Left kidney (tissue), 2 donors: ENCODE data around the gene RUFY1. TPM values are rescaled to one million over a fixed set of nuclear protein-coding genes. Genes with fewer than 3 reads are reported as not detected.
"Not testable (repeated sequence)": the region's sequence is repeated elsewhere in the genome, so short reads cannot be mapped to it uniquely, and the experiment has no call there.

Source experiments
- DNase-seq: peaks from one replicate; pipeline ENCODE4 v3.0.0-alpha.2; 2013
- polyA plus RNA-seq: library from polyadenylated mRNA; unstranded; fragments of 120-200 nt; gene quantifications from one replicate; pipeline ENCODE4 v1.2.1, GENCODE V29; 2013; ENCODE audit not compliant: insufficient read length

The RUFY1 gene
- polyA plus RNA-seq, 1 donor: 99.4 TPM

GRCh38 chr5:179620703-179621350, 70.5 kb downstream of the RUFY1 start:
- no peak for DNase-seq

- no peak for DNase-seq
Measured at GRCh38 chr5:179621551-179622214, 71.3 kb downstream of the RUFY1 start.

GRCh38 chr5:179623003-179623905, 72.9 kb downstream of the RUFY1 start, which contains the start of gene HNRNPH1:
Gene HNRNPH1, minus strand, starts transcription at chr5:179623671. Its CDS starts 538 bp downstream, at chr5:179623133.
- DNase-seq: peak; percentile 99

- DNase-seq: no peak
Measured at GRCh38 chr5:179623906-179624741, 73.8 kb downstream of the RUFY1 start.

GRCh38 chr5:179624841-179625271, 74.5 kb downstream of the RUFY1 start:
- DNase-seq: no peak

- not testable (repeated sequence) for DNase-seq
Measured at GRCh38 chr5:179633501-179634369, 83.4 kb downstream of the RUFY1 start.

GRCh38 chr5:179634370-179635172, 84.2 kb downstream of the RUFY1 start:
- not testable (repeated sequence) for DNase-seq

- DNase-seq: not testable (repeated sequence)
Measured at GRCh38 chr5:179639296-179639695, 88.9 kb downstream of the RUFY1 start.

GRCh38 chr5:179641745-179642144, 91.4 kb downstream of the RUFY1 start:
- not testable (repeated sequence) for DNase-seq

- DNase-seq: not testable (repeated sequence)
Measured at GRCh38 chr5:179642626-179643025, 92.3 kb downstream of the RUFY1 start.

- DNase-seq: not testable (repeated sequence)
Measured at GRCh38 chr5:179643141-179643920, 93.0 kb downstream of the RUFY1 start.

- not testable (repeated sequence) for DNase-seq
Measured at GRCh38 chr5:179644766-179645165, 94.4 kb downstream of the RUFY1 start.

- no peak for DNase-seq
Measured at GRCh38 chr5:179648410-179648809, 98.1 kb downstream of the RUFY1 start.

- not testable (repeated sequence) for DNase-seq
Measured at GRCh38 chr5:179649166-179649703, 98.9 kb downstream of the RUFY1 start.

- not testable (repeated sequence) for DNase-seq
Measured at GRCh38 chr5:179650245-179650644, 99.9 kb downstream of the RUFY1 start.

- DNase-seq: not testable (repeated sequence)
Measured at GRCh38 chr5:179653135-179653534, 102.8 kb downstream of the RUFY1 start.

GRCh38 chr5:179657302-179658178, 107.2 kb downstream of the RUFY1 start:
- DNase-seq: not testable (repeated sequence)
